Aorta (tissue), 5 donors: ENCODE data around the gene DDR2. TPM values are rescaled to one million over a fixed set of nuclear protein-coding genes. Genes with fewer than 3 reads are reported as not detected.

ENCODE experiments used
- ATAC-seq: fragments of 200-7000 bp; cut with Tn5 transposase; one replicate; pipeline ENCODE4 v1.9.1; 2022; ENCODE audit warnings: moderate library complexity; ENCODE audit not compliant: low FRiP score
- DNase-seq, 2 donors: peaks; one replicate each; pipeline ENCODE4 v3.0.0-alpha.2; 2020
- H3K27ac ChIP-seq, 2 donors: one replicate each; pipeline ENCODE4 v1.5.1; 2013; ENCODE audit warnings: low read length in 2 of 2, mild to moderate bottlenecking in 2 of 2, moderate library complexity in 2 of 2, control low read depth in 1 of 2, inconsistent platforms in 1 of 2, low read depth in 1 of 2
- H3K27me3 ChIP-seq, 2 donors: one replicate each; pipeline ENCODE4 v1.6.1; 2013; ENCODE audit warnings: control low read depth in 1 of 2, low read length in 1 of 2, mild to moderate bottlenecking in 1 of 2, moderate library complexity in 1 of 2; ENCODE audit not compliant: insufficient read depth in 2 of 2, control insufficient read depth in 1 of 2
- H3K36me3 ChIP-seq, 2 donors: one replicate each; pipeline ENCODE4 v1.6.1; 2013; ENCODE audit warnings: control low read depth in 1 of 2, low read length in 1 of 2, mild to moderate bottlenecking in 1 of 2; ENCODE audit not compliant: insufficient read depth in 2 of 2, control insufficient read depth in 1 of 2
- H3K4me1 ChIP-seq, 2 donors: one replicate each; pipeline ENCODE4 v1.6.1; 2013; ENCODE audit warnings: low read length in 2 of 2, control low read depth in 1 of 2, mild to moderate bottlenecking in 1 of 2, moderate library complexity in 1 of 2; ENCODE audit not compliant: insufficient read depth in 2 of 2, control insufficient read depth in 1 of 2
- H3K4me3 ChIP-seq, 2 donors: one replicate each; pipeline ENCODE4 v1.5.1; 2013; ENCODE audit warnings: low read length in 2 of 2, control low read depth in 1 of 2, mild to moderate bottlenecking in 1 of 2
- H3K9me3 ChIP-seq: one replicate; pipeline ENCODE4 v1.6.1; 2013; ENCODE audit warnings: mild to moderate bottlenecking, low read length; ENCODE audit not compliant: control insufficient read depth
- WGBS, 2 donors: extraction: QIAGEN DNeasy Blood & Tissue Kit; methylation state at CpG; one replicate each; pipeline ENCODE4 v1.1.7; 2013; 5-methylcytosine and 5-hydroxymethylcytosine counted together
- intact Hi-C, 2 donors: fragments of 100-400 bp; cut with DNase I; formaldehyde crosslinking; loops; one replicate each; pipeline versions ENCODE4 v1.14.2 to v1.15.0; 2022
- polyA plus RNA-seq, 2 donors: library from polyadenylated mRNA; stranded (reverse); fragments of 200-250 nt; gene quantifications; one replicate each; pipeline ENCODE4 v1.2.3, GENCODE V29; 2013
- total RNA-seq, 2 donors: library from RNA; stranded (reverse); fragmentation: NEBNext Ultra II Directional; extraction: Animal tissue kit (Norgen Biotek cat#: 25700); gene quantifications; one replicate each; pipeline ENCODE4 v1.2.1, GENCODE V29; 2021
- donor health status: healthy with polysubstance abuse.
- donor health status: Bipolar disorder and iron deficiency.
- donor health status: DM: no; HTN: no; CAD: no.
- donor health status: DM: no; HTN: no; CAD: no.
- donor health status: DM: yes; HTN: yes; CAD: no.

The DDR2 gene
- total and polyA plus RNA-seq, 4 donors, result 24.8 to 146 (median 76.5) TPM

GRCh38 chr1:162691999-162692575 is 59.8 kb downstream of the DDR2 start:
- H3K9me3 ChIP-seq, result no peaks in the 10 kb centered on the region
- peaks cover 1 to 6% of the 10 kb centered on the region in 2 donors for H3K4me1 ChIP-seq
- no peak for DNase-seq
- H3K36me3 ChIP-seq, result no peaks in the 10 kb centered on the region
- H3K27me3 ChIP-seq, result no peaks in the 10 kb centered on the region
- no peak for ATAC-seq
- H3K27ac ChIP-seq, result no peak overlapping the region
- no peak overlapping the region for H3K4me3 ChIP-seq
- WGBS, 2 donors, result 72 to 77% methylated on average over 4 of the region's 4 CpGs
- intact Hi-C loops, result no loop called here

- 95 to 98% methylated on average over 4 of the region's 4 CpGs for WGBS, 2 donors
- H3K27ac ChIP-seq, result no peak overlapping the region
Measured at GRCh38 chr1:162694911-162695310, 62.6 kb downstream of the DDR2 start.

GRCh38 chr1:162695687-162696086 is 63.4 kb downstream of the DDR2 start:
- Histone ChIP-seq H3K27ac (no peak overlapping the region), H3K4me3 (no peak overlapping the region), H3K4me1 (no peaks in the 10 kb centered on the region), H3K36me3 (no peaks in the 10 kb centered on the region), H3K27me3 (no peaks in the 10 kb centered on the region), H3K9me3 (no peaks in the 10 kb centered on the region)
- intact Hi-C loops, result no loop called here
- WGBS, 2 donors, result 67 to 71% methylated on average over 1 of the region's 1 CpG
- ATAC-seq (no peak), DNase-seq (no peak)

More at GRCh38 chr1:162694911-162695310, 62.6 kb downstream of the DDR2 start:
- H3K9me3 ChIP-seq, result no peaks in the 10 kb centered on the region
- no peaks in the 10 kb centered on the region for H3K27me3 ChIP-seq
- H3K4me3 ChIP-seq, result no peak overlapping the region
- intact Hi-C loops, result no loop called here
- H3K4me1 ChIP-seq, result no peaks in the 10 kb centered on the region
- no peak for ATAC-seq
- DNase-seq, result no peak
- no peaks in the 10 kb centered on the region for H3K36me3 ChIP-seq

GRCh38 chr1:162696286-162696862 is 64.1 kb downstream of the DDR2 start:
- 31 to 33% methylated on average over 5 of the region's 5 CpGs for WGBS, 2 donors
- no peaks in the 10 kb centered on the region for H3K27me3 ChIP-seq
- peak; percentile 93 for ATAC-seq
- peak in 1 of 2 donors; percentile 75 for DNase-seq
- H3K4me1 ChIP-seq, result no peaks in the 10 kb centered on the region
- H3K9me3 ChIP-seq, result no peaks in the 10 kb centered on the region
- intact Hi-C loops, result no loop called here
- H3K4me3 ChIP-seq, result no peak overlapping the region
- no peaks in the 10 kb centered on the region for H3K36me3 ChIP-seq
- H3K27ac ChIP-seq, result peak overlapping the region in 1 of 2 donors; percentile 26

- Histone ChIP-seq H3K4me3 (no peak overlapping the region), H3K9me3 (no peaks in the 10 kb centered on the region), H3K27ac (no peak overlapping the region), H3K36me3 (no peaks in the 10 kb centered on the region), H3K4me1 (no peaks in the 10 kb centered on the region), H3K27me3 (no peaks in the 10 kb centered on the region)
- ATAC-seq, result no peak
- 74 to 79% methylated on average over 6 of the region's 6 CpGs for WGBS, 2 donors
- intact Hi-C loops, result no loop called here
- no peak for DNase-seq
Measured at GRCh38 chr1:162697140-162697895, 65.1 kb downstream of the DDR2 start.

GRCh38 chr1:162699366-162699765 is 67.1 kb downstream of the DDR2 start:
- intact Hi-C loops, result no loop called here
- 75 to 88% methylated on average over 3 of the region's 3 CpGs for WGBS, 2 donors
- H3K4me1 ChIP-seq, result no peaks in the 10 kb centered on the region

GRCh38 chr1:162700131-162700530 is 67.9 kb downstream of the DDR2 start:
- Histone ChIP-seq H3K4me1 (no peaks in the 10 kb centered on the region), H3K4me3 (no peak overlapping the region), H3K27me3 (no peaks in the 10 kb centered on the region), H3K9me3 (no peaks in the 10 kb centered on the region), H3K27ac (no peak overlapping the region), H3K36me3 (no peaks in the 10 kb centered on the region)
- 92 to 98% methylated on average over 1 of the region's 1 CpG for WGBS, 2 donors
- DNase-seq (no peak), ATAC-seq (no peak)
- intact Hi-C loops, result no loop called here

More at GRCh38 chr1:162699366-162699765, 67.1 kb downstream of the DDR2 start:
- ATAC-seq (no peak), DNase-seq (no peak)
- H3K4me3 ChIP-seq, result no peak overlapping the region
- H3K36me3 ChIP-seq, result no peaks in the 10 kb centered on the region
- H3K27ac ChIP-seq, result no peak overlapping the region
- no peaks in the 10 kb centered on the region for H3K9me3 ChIP-seq
- H3K27me3 ChIP-seq, result no peaks in the 10 kb centered on the region

- 89 to 100% methylated on average over 1 of the region's 1 CpG for WGBS, 2 donors
- Histone ChIP-seq H3K4me1 (no peaks in the 10 kb centered on the region), H3K27me3 (no peaks in the 10 kb centered on the region)
Measured at GRCh38 chr1:162701286-162701685, 69.0 kb downstream of the DDR2 start.

GRCh38 chr1:162702628-162703027 is 70.4 kb downstream of the DDR2 start:
- H3K27ac ChIP-seq, result no peak overlapping the region
- intact Hi-C loops, result no loop called here
- WGBS, 2 donors, result 92 to 94% methylated on average over 2 of the region's 2 CpGs
- DNase-seq, result no peak
- no peaks in the 10 kb centered on the region for H3K36me3 ChIP-seq
- H3K4me3 ChIP-seq, result no peak overlapping the region
- H3K9me3 ChIP-seq, result no peaks in the 10 kb centered on the region
- no peaks in the 10 kb centered on the region for H3K4me1 ChIP-seq
- ATAC-seq, result no peak
- no peaks in the 10 kb centered on the region for H3K27me3 ChIP-seq

More at GRCh38 chr1:162701286-162701685, 69.0 kb downstream of the DDR2 start:
- no peaks in the 10 kb centered on the region for H3K36me3 ChIP-seq
- intact Hi-C loops, result no loop called here
- no peaks in the 10 kb centered on the region for H3K9me3 ChIP-seq
- H3K4me3 ChIP-seq, result no peak overlapping the region
- ATAC-seq, result no peak
- H3K27ac ChIP-seq, result no peak overlapping the region
- DNase-seq, result no peak
